ENCODE measurements around the gene DOC2B.
"Not testable (repeated sequence)": the region's sequence is repeated elsewhere in the genome, so short reads cannot be mapped to it uniquely, and the experiment has no call there.

DNA sequence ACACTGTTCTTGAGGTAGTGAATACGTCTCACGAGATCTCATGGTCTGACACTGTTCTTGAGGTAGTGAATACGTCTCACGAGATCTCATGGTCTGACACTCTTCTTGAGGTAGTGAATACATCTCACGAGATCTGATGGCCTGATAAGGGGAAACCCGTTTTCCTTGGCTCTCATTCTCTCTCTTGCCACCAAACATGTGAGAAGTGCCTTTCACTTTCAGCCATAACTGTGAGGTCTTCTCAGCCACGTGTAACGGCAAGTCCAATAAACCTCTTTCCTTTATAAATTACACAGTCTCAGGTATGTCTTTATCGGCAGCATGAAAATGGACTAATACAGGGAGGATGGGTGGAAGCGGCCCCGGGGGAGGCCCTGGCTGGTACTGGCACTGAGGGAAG is 12.8 kb downstream of the DOC2B start:
- TF ChIP-seq, protein P1, sequence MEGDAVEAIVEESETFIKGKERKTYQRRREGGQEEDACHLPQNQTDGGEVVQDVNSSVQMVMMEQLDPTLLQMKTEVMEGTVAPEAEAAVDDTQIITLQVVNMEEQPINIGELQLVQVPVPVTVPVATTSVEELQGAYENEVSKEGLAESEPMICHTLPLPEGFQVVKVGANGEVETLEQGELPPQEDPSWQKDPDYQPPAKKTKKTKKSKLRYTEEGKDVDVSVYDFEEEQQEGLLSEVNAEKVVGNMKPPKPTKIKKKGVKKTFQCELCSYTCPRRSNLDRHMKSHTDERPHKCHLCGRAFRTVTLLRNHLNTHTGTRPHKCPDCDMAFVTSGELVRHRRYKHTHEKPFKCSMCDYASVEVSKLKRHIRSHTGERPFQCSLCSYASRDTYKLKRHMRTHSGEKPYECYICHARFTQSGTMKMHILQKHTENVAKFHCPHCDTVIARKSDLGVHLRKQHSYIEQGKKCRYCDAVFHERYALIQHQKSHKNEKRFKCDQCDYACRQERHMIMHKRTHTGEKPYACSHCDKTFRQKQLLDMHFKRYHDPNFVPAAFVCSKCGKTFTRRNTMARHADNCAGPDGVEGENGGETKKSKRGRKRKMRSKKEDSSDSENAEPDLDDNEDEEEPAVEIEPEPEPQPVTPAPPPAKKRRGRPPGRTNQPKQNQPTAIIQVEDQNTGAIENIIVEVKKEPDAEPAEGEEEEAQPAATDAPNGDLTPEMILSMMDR (IDR thresholded peaks at IDR 0.05): not testable (repeated sequence)
- not testable (repeated sequence) for TF ChIP-seq POLR2A (IDR thresholded peaks at IDR 0.05)

Measured in heart left ventricle (tissue), 13 donors.